Smooth muscle cell (in vitro differentiated cells): ENCODE measurements around the gene MLLT3. TPM values are rescaled to one million over a fixed set of nuclear protein-coding genes. Genes with fewer than 3 reads are reported as not detected.

Experiments
- DNase-seq: peaks from one replicate; lab custom pipeline; 2025; ENCODE audit not compliant: unreplicated experiment; lab: John Stamatoyannopoulos, UW
- H2AFZ ChIP-seq: fragments of 200-600 bp; sonication (generic); 2 replicates; pipeline ENCODE4 v1.6.0; 2016; ENCODE audit warnings: antibody characterized with exemption, low read depth, mild to moderate bottlenecking
- H3F3A ChIP-seq: fragments of 200-600 bp; sonication (generic); 2 replicates; pipeline ENCODE4 v1.6.0; 2017; ENCODE audit warnings: antibody characterized with exemption, low read depth
- H3K27ac ChIP-seq: fragments of 200-600 bp; sonication (generic); 2 replicates; pipeline ENCODE4 v1.5.1; 2016; ENCODE audit warnings: low read depth, mild to moderate bottlenecking
- H3K27me3 ChIP-seq: fragments of 200-600 bp; sonication (generic); 2 replicates; pipeline ENCODE4 v1.6.1; 2016; ENCODE audit warnings: low read depth, mild to moderate bottlenecking
- H3K36me3 ChIP-seq: fragments of 200-600 bp; sonication (generic); 2 replicates; pipeline ENCODE4 v1.5.1; 2016; ENCODE audit warnings: low read depth
- H3K4me1 ChIP-seq: fragments of 200-600 bp; sonication (generic); 2 replicates; pipeline ENCODE4 v1.5.1; 2016; ENCODE audit warnings: low read depth
- H3K4me2 ChIP-seq: fragments of 200-600 bp; sonication (generic); 2 replicates; pipeline ENCODE4 v1.6.0; 2016; ENCODE audit warnings: mild to moderate bottlenecking
- H3K4me3 ChIP-seq: fragments of 200-600 bp; sonication (generic); 2 replicates; pipeline ENCODE4 v1.5.1; 2016; ENCODE audit warnings: mild to moderate bottlenecking
- H3K79me2 ChIP-seq: fragments of 200-600 bp; sonication (generic); 2 replicates; pipeline ENCODE4 v1.6.0; 2016; ENCODE audit warnings: low read depth, mild to moderate bottlenecking
- H3K9ac ChIP-seq: fragments of 200-600 bp; sonication (generic); 2 replicates; pipeline ENCODE4 v1.6.0; 2016; ENCODE audit warnings: low read depth
- H3K9me3 ChIP-seq: fragments of 200-600 bp; sonication (generic); replicated peaks from 2 replicates; pipeline ENCODE4 v1.5.1; 2016; ENCODE audit warnings: low read depth
- H4K20me1 ChIP-seq: fragments of 200-600 bp; sonication (generic); 2 replicates; pipeline ENCODE4 v1.6.0; 2016; ENCODE audit warnings: low read depth
- WGBS: methylation state at CpG from one replicate; pipeline ENCODE4 v1.1.7; 2016; ENCODE audit warnings: low lambda C conversion rate; 5-methylcytosine and 5-hydroxymethylcytosine counted together
- polyA plus RNA-seq: library from polyadenylated mRNA; unstranded; fragments of >200 nt; fragmentation: Nextera tagmentation; extraction: Ambion mirVana; gene quantifications from 2 replicates; pipeline ENCODE4 v1.2.1, GENCODE V29; 2016
- total RNA-seq: library from RNA; depleted of rRNA; stranded (reverse); fragments of >200 nt; gene quantifications from 2 replicates; pipeline ENCODE4 v1.2.3, GENCODE V29; 2014
- TF ChIP-seq, protein P1 (sequence below): fragments of 200-600 bp; sonication (generic); IDR thresholded peaks from 2 replicates; pipeline ENCODE4 v1.5.1; 2017; ENCODE audit warnings: borderline replicate concordance, mild to moderate bottlenecking, antibody characterized with exemption; ENCODE audit not compliant: insufficient read depth, poor library complexity, severe bottlenecking

The MLLT3 gene
- total and polyA plus RNA-seq, 2 experiments from 2014 or later = 21.9 to 29.9 TPM

DNA sequence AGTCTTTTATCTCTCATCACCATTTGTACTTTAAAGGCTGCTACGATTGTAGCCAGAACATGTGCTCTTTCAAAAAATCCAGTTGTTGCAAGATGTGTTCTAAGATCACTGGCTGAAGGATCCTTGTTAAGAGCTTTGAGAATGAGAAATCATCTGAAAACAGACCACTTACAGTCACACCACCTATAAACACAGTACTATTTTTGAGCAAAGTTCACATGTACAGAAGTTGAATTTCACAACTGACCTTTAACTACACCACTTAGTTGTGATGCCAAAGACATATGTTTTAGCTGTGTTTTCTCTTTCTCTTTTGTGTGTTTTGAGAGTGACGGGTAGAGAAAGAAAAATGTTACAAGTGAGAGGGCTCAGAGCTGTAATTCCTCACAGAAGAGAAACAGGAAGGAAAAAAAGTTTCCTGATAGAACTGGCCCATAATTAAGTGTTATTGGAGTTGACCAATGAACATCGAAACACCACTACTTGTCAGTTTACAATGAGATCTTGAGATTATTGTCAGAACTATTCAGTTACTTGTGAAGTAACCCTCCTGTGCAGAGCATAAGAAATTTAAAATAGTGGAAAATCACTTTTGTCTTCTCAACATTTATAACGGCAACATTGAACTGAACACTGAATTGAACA is 245.4 kb downstream of the MLLT3 start:
- Histone ChIP-seq H3K27ac (peak overlapping the region; percentile 53), H3K9ac (peak overlapping the region; percentile 24), H3K79me2 (peaks cover 27% of the 10 kb centered on the region), H3F3A (no peaks in the 10 kb centered on the region), H3K36me3 (no peaks in the 10 kb centered on the region), H3K4me2 (peak overlapping the region; percentile 75), H3K9me3 (no peaks in the 10 kb centered on the region), H3K4me1 (peaks cover under 1% of the 10 kb centered on the region), H4K20me1 (peaks cover 2% of the 10 kb centered on the region), H3K4me3 (peak overlapping the region; percentile 22), H3K27me3 (no peaks in the 10 kb centered on the region), H2AFZ (peak overlapping the region; percentile 16)
- WGBS = 39% methylated on average over 4 of the region's 4 CpGs
- TF ChIP-seq, protein P1, sequence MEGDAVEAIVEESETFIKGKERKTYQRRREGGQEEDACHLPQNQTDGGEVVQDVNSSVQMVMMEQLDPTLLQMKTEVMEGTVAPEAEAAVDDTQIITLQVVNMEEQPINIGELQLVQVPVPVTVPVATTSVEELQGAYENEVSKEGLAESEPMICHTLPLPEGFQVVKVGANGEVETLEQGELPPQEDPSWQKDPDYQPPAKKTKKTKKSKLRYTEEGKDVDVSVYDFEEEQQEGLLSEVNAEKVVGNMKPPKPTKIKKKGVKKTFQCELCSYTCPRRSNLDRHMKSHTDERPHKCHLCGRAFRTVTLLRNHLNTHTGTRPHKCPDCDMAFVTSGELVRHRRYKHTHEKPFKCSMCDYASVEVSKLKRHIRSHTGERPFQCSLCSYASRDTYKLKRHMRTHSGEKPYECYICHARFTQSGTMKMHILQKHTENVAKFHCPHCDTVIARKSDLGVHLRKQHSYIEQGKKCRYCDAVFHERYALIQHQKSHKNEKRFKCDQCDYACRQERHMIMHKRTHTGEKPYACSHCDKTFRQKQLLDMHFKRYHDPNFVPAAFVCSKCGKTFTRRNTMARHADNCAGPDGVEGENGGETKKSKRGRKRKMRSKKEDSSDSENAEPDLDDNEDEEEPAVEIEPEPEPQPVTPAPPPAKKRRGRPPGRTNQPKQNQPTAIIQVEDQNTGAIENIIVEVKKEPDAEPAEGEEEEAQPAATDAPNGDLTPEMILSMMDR = no peak
- DNase-seq = no peak

DNA sequence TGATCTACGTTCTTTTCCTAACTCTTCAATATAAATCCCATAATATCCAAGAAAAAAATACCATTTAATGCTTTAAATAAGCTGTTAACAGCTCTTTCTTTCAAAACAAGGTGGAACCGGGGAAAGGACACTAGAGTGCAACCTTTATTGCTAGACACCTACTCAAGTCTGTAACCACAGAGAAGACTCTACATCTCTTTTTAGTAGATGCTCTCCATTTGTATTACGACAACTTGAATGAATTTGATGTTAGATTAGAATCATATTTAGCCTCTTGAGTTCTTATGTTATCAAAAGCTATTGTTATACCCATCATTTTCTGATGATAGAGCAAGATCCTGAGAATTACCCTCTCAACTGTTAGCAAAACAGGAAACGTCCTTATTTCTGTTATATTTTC is 246.3 kb downstream of the MLLT3 start:
- 86% methylated on average over 4 of the region's 4 CpGs for WGBS
- Histone ChIP-seq H3F3A (no peaks in the 10 kb centered on the region), H4K20me1 (no peaks in the 10 kb centered on the region), H3K4me3 (no peak overlapping the region), H3K4me2 (no peak overlapping the region), H3K79me2 (peaks cover 20% of the 10 kb centered on the region), H3K36me3 (no peaks in the 10 kb centered on the region), H3K27ac (no peak overlapping the region), H3K9ac (no peak overlapping the region), H2AFZ (no peak overlapping the region), H3K27me3 (no peaks in the 10 kb centered on the region), H3K9me3 (no peaks in the 10 kb centered on the region), H3K4me1 (no peaks in the 10 kb centered on the region)
- TF ChIP-seq, protein P1 = no peak
- DNase-seq = no peak

DNA sequence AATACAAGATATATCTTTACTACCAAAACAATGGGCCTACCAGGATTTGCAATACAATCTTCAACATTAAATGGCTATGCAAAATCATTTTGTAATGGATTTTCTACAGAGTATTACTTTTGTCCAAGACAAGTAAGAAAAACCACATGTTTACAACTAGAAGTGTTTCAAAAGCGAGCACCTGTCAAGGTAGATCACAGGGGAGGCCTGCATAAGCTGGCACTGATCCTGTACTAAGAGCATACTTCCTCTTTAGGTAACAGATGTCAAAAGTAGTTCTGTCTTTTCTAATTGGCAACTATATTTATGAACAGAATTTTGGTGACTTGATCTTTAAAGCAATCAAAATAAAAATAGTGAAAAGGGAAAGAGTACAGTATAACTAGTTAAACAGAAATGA is 249.0 kb downstream of the MLLT3 start:
- Histone ChIP-seq H4K20me1 (no peaks in the 10 kb centered on the region), H3K9me3 (no peaks in the 10 kb centered on the region), H2AFZ (no peak overlapping the region), H3K4me1 (no peaks in the 10 kb centered on the region), H3F3A (no peaks in the 10 kb centered on the region), H3K27ac (no peak overlapping the region), H3K4me2 (no peak overlapping the region), H3K27me3 (no peaks in the 10 kb centered on the region), H3K9ac (no peak overlapping the region), H3K36me3 (no peaks in the 10 kb centered on the region), H3K79me2 (peaks cover 39% of the 10 kb centered on the region), H3K4me3 (no peak overlapping the region)
- no peak for DNase-seq
- TF ChIP-seq, protein P1 = no peak
- 97% methylated on average over 1 of the region's 1 CpG for WGBS

DNA sequence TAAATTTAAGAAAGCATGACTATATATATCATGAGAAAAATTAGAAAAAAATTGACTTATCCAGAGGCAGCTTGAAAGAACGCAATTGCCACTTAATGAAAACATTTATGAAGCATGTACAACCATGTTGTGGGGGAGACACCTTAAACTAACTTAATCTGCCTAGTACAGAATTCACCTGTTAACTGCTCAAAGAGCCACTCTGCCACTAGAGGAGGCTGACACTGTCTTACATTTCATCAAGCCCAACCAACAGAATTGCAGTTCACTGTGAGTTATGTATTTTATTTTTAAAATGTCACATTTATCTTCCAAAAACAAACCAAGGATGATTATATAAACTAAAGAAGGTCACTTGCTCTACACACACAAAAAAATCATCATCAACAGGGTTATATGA is 252.9 kb downstream of the MLLT3 start:
- Histone ChIP-seq H3K36me3 (no peaks in the 10 kb centered on the region), H2AFZ (no peak overlapping the region), H3K27ac (no peak overlapping the region), H3K27me3 (no peaks in the 10 kb centered on the region), H3K4me1 (peaks cover 5% of the 10 kb centered on the region), H3K9ac (no peak overlapping the region), H4K20me1 (peaks cover 3% of the 10 kb centered on the region), H3K4me3 (no peak overlapping the region), H3F3A (no peaks in the 10 kb centered on the region), H3K9me3 (no peaks in the 10 kb centered on the region), H3K4me2 (no peak overlapping the region), H3K79me2 (peaks cover 30% of the 10 kb centered on the region)
- 100% methylated on average over 1 of the region's 1 CpG for whole genome bisulfite sequencing
- DNase-seq = no peak
- TF ChIP-seq, protein P1 = no peak
